HL-60 (cell line): ENCODE results near the gene SCMH1.

Experiments used
- DNase-seq, 2 experiments: peaks; one replicate each; pipeline ENCODE4 v3.0.0-alpha.2; 2010 to 2020; ENCODE audit warnings: low read depth in 1 of 2, low spot score in 1 of 2
- H3K27ac ChIP-seq: fragments of 250-450 bp; sonication (Bioruptor Pico); replicated peaks from 2 replicates; pipeline ENCODE4 v1.5.1; 2020; ENCODE audit warnings: mild to moderate bottlenecking, moderate library complexity
- H3K27me3 ChIP-seq: fragments of 250-450 bp; sonication (Bioruptor Pico); 2 replicates; pipeline ENCODE4 v1.5.1; 2021; ENCODE audit warnings: mild to moderate bottlenecking, moderate library complexity; ENCODE audit not compliant: insufficient read depth, poor library complexity, severe bottlenecking
- H3K4me3 ChIP-seq: replicated peaks from 2 replicates; pipeline ENCODE4 v1.5.1; 2011; ENCODE audit warnings: mild to moderate bottlenecking, control low read depth, low read length; ENCODE audit not compliant: insufficient read depth
- GABPA ChIP-seq: IDR thresholded peaks from 2 replicates; pipeline ENCODE4 v1.6.1; 2012; ENCODE audit warnings: low read depth
- POLR2AphosphoS5 ChIP-seq: IDR thresholded peaks from 2 replicates; pipeline ENCODE4 v1.6.1; 2012; ENCODE audit warnings: low read depth
- REST ChIP-seq: IDR thresholded peaks from 2 replicates; pipeline ENCODE4 v1.6.1; 2012; ENCODE audit warnings: low read depth; ENCODE audit not compliant: insufficient replicate concordance
- SPI1 ChIP-seq: IDR thresholded peaks from 2 replicates; pipeline ENCODE4 v1.6.1; 2012; ENCODE audit warnings: low read depth, mild to moderate bottlenecking, borderline replicate concordance
- TF ChIP-seq, protein P1 (sequence below): IDR thresholded peaks from one replicate; pipeline ENCODE4 v1.5.1; 2011; ENCODE audit warnings: low read length, control low read depth, inconsistent platforms; ENCODE audit not compliant: insufficient read depth

The SCMH1 gene

GRCh38 chr1:41284121-41284520, 42.0 kb upstream of the SCMH1 start:
- DNase-seq = no peak
- TF ChIP-seq GABPA (no peak), SPI1 (no peak), REST (no peak), POLR2AphosphoS5 (no peak)
- TF ChIP-seq, protein P1, sequence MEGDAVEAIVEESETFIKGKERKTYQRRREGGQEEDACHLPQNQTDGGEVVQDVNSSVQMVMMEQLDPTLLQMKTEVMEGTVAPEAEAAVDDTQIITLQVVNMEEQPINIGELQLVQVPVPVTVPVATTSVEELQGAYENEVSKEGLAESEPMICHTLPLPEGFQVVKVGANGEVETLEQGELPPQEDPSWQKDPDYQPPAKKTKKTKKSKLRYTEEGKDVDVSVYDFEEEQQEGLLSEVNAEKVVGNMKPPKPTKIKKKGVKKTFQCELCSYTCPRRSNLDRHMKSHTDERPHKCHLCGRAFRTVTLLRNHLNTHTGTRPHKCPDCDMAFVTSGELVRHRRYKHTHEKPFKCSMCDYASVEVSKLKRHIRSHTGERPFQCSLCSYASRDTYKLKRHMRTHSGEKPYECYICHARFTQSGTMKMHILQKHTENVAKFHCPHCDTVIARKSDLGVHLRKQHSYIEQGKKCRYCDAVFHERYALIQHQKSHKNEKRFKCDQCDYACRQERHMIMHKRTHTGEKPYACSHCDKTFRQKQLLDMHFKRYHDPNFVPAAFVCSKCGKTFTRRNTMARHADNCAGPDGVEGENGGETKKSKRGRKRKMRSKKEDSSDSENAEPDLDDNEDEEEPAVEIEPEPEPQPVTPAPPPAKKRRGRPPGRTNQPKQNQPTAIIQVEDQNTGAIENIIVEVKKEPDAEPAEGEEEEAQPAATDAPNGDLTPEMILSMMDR = no peak
- H3K27ac ChIP-seq = no peak overlapping the region
- no peak overlapping the region for H3K4me3 ChIP-seq
- H3K27me3 ChIP-seq = no peaks in the 10 kb centered on the region

DNA sequence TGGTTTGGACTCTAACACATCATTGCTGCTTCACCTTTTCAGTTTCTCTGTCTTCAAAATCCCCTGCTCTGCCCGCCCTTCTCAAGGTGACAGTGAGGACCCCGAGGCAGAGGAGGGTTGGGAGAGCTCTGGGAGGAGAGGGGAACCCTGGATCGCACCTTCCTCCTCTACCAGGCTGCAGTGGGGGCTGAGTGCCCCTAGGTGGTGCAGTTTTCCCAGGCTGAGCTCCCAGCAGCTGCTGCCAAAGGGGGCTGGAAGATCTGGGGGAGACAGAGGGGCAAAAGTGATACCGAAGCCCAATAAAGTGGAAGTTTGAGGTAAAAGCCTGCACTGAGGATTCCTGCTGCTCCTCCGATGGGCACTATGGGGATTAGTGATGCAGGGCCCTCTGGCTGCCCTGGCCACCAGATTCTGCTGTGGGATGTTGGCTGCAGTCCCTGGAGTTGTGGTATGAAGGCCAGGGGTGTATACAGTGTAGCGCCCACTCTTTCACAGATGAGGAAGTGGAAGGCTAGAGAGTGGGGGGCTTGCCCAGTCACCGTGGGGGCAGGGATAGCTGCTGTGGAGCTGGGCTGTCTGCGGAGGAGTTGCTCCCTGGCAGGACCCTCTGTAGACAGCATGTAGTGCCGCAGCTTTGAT, 40.7 kb upstream of the SCMH1 start:
- Histone ChIP-seq H3K4me3 (no peak overlapping the region), H3K27ac (no peak overlapping the region), H3K27me3 (no peaks in the 10 kb centered on the region)
- TF ChIP-seq, protein P1 = peak; percentile 72
- TF ChIP-seq GABPA = no peak
- DNase-seq = peak in 1 of 2 experiments; percentile 33

GRCh38 chr1:41281334-41281733, 39.2 kb upstream of the SCMH1 start:
- no peak overlapping the region for H3K27ac ChIP-seq
- no peak for TF ChIP-seq GABPA
- no peak for TF ChIP-seq POLR2AphosphoS5
- H3K27me3 ChIP-seq = no peaks in the 10 kb centered on the region
- no peak overlapping the region for H3K4me3 ChIP-seq
- no peak for DNase-seq

- Histone ChIP-seq H3K27ac (no peak overlapping the region), H3K27me3 (no peaks in the 10 kb centered on the region), H3K4me3 (no peak overlapping the region)
- TF ChIP-seq GABPA (no peak), SPI1 (no peak), POLR2AphosphoS5 (no peak), REST (no peak)
- TF ChIP-seq, protein P1 = no peak
- DNase-seq = peak in 1 of 2 experiments; percentile 15
Observed at GRCh38 chr1:41280202-41281032, 38.3 kb upstream of the SCMH1 start.
